Caco-2 (cell line): ENCODE measurements around the gene ESPNL. TPM values are rescaled to one million over a fixed set of nuclear protein-coding genes. Genes with fewer than 3 reads are reported as not detected.
A peak's percentile ranks its signal among the peaks of the same experiment; 100 is the strongest.

Experiments
- BruUV-seq: library from RNA; stranded (reverse); fragments of 400-500 nt; replicated peaks from 2 replicates; lab custom pipeline; 2021; lab: Mats Ljungman, UMichigan
- CTCF ChIA-PET: fragments of 300-600 bp; sonication (Branson Sonifier 250); formaldehyde crosslinking; loops from one replicate; lab custom pipeline; 2022; ENCODE audit warnings: antibody characterized with exemption; lab: Charles Lee
- POLR2A ChIA-PET: fragments of 300-600 bp; sonication (Branson Sonifier 250); formaldehyde crosslinking; loops from one replicate; lab custom pipeline; 2022; ENCODE audit warnings: antibody characterized with exemption; lab: Charles Lee
- DNase-seq, 2 experiments: peaks; one replicate each; pipeline versions ENCODE4 v3.0.0 to v3.0.0-alpha.2; 2020 to 2022
- H3K27me3 ChIP-seq: replicated peaks from 2 replicates; pipeline ENCODE4 v1.6.0; 2011; ENCODE audit warnings: low read length; ENCODE audit not compliant: control insufficient read depth, insufficient read depth
- H3K36me3 ChIP-seq: 2 replicates; pipeline ENCODE4 v1.5.1; 2011; ENCODE audit warnings: low read length; ENCODE audit not compliant: control insufficient read depth, insufficient read depth
- H3K4me1 ChIP-seq: fragments of 250-450 bp; sonication (Bioruptor Pico); 2 replicates; pipeline ENCODE4 v1.5.1; 2020; ENCODE audit warnings: mild to moderate bottlenecking
- H3K4me3 ChIP-seq: 2 replicates; pipeline ENCODE4 v1.5.1; 2011; ENCODE audit warnings: low read depth, mild to moderate bottlenecking, control low read depth, low read length
- H3K9me3 ChIP-seq: fragments of 250-450 bp; sonication (Bioruptor Pico); 2 replicates; pipeline ENCODE4 v1.5.1; 2020; ENCODE audit warnings: mild to moderate bottlenecking, moderate library complexity
- H3K27ac Mint-ChIP-seq: one replicate; pipeline ENCODE4 v1.8.0; 2022; ENCODE audit warnings: mixed read lengths; ENCODE audit not compliant: unreplicated experiment
- H3K27me3 Mint-ChIP-seq: one replicate; pipeline ENCODE4 v1.8.0; 2022; ENCODE audit warnings: mixed read lengths; ENCODE audit not compliant: insufficient read depth, unreplicated experiment
- H3K36me3 Mint-ChIP-seq: one replicate; pipeline ENCODE4 v1.8.0; 2022; ENCODE audit warnings: mild to moderate bottlenecking, mixed read lengths; ENCODE audit not compliant: insufficient read depth, unreplicated experiment
- H3K4me1 Mint-ChIP-seq: one replicate; pipeline ENCODE4 v1.8.0; 2022; ENCODE audit warnings: low read depth, mixed read lengths; ENCODE audit not compliant: unreplicated experiment
- H3K4me3 Mint-ChIP-seq: one replicate; pipeline ENCODE4 v1.8.0; 2022; ENCODE audit warnings: mild to moderate bottlenecking, moderate library complexity, mixed read lengths; ENCODE audit not compliant: unreplicated experiment
- H3K9me3 Mint-ChIP-seq: one replicate; pipeline ENCODE4 v1.8.0; 2022; ENCODE audit warnings: mixed read lengths; ENCODE audit not compliant: unreplicated experiment
- CTCF ChIP-seq, 2 experiments: fragments of 200-600 bp in 1 of 2; IDR thresholded peaks; 1 replicate in 1 of 2; 2 replicates in 1 of 2; pipeline versions ENCODE4 v1.5.1 to v1.8.0; 2011 to 2022; ENCODE audit warnings: antibody characterized with exemption in 1 of 2, control low read depth in 1 of 2, inconsistent platforms in 1 of 2, low read depth in 1 of 2, low read length in 1 of 2, mild to moderate bottlenecking in 1 of 2, moderate library complexity in 1 of 2; ENCODE audit not compliant: insufficient read depth in 1 of 2, severe bottlenecking in 1 of 2, unreplicated experiment in 1 of 2
- intact Hi-C: fragments of 100-400 bp; cut with micrococcal nuclease; formaldehyde crosslinking; loops from one replicate; pipeline ENCODE4 v1.10.0; 2022; ENCODE audit not compliant: unreplicated experiment
- total RNA-seq: library from RNA; stranded (reverse); gene quantifications from 2 replicates; pipeline ENCODE4 v1.2.3, GENCODE V29; 2022

The ESPNL gene
- total RNA-seq, 1 experiment from 2014 or later = not detected

- no peaks in the 10 kb centered on the region for H3K27me3 Mint-ChIP-seq
- H3K27me3 ChIP-seq = no peaks in the 10 kb centered on the region
- intact Hi-C loops = no loop called here
- no peak for TF ChIP-seq CTCF (IDR thresholded peaks at IDR 0.05; ENCODE audit: insufficient read depth in 1 of 2, low read depth in 1 of 2, low read length in 1 of 2, severe bottlenecking in 1 of 2, unreplicated experiment in 1 of 2)
- ChIA-PET POLR2A (no interaction called here), CTCF (interaction anchor here (0.6 kb wide), 1 partner anchor 20 kb away, joined by 7 read pairs; no protein-coding TSS in a partner anchor)
- H3K9me3 ChIP-seq = no peaks in the 10 kb centered on the region
- peak in 1 of 2 experiments; percentile 25 for DNase-seq
- H3K4me3 Mint-ChIP-seq = no peak overlapping the region
- H3K4me1 Mint-ChIP-seq = no peaks in the 10 kb centered on the region
- no peaks in the 10 kb centered on the region for H3K36me3 ChIP-seq
- no peak overlapping the region for H3K4me3 ChIP-seq
- BruUV-seq = no TSS peak
- no peak overlapping the region for H3K27ac Mint-ChIP-seq
- no peaks in the 10 kb centered on the region for H3K36me3 Mint-ChIP-seq
- no peaks in the 10 kb centered on the region for H3K4me1 ChIP-seq
- peaks cover 9% of the 10 kb centered on the region for H3K9me3 Mint-ChIP-seq
These were observed 8.5 kb downstream of the ESPNL start for GRCh38 chr2:238108423-238109183.

- TF ChIP-seq CTCF (IDR thresholded peaks at IDR 0.05; ENCODE audit: insufficient read depth in 1 of 2, low read depth in 1 of 2, low read length in 1 of 2, severe bottlenecking in 1 of 2, unreplicated experiment in 1 of 2) = no peak
- no peaks in the 10 kb centered on the region for H3K9me3 ChIP-seq
- BruUV-seq = no TSS peak
- no peaks in the 10 kb centered on the region for H3K4me1 ChIP-seq
- Mint-ChIP-seq H3K9me3 (peaks cover 9% of the 10 kb centered on the region), H3K4me3 (no peak overlapping the region), H3K4me1 (no peaks in the 10 kb centered on the region), H3K27ac (no peak overlapping the region), H3K36me3 (no peaks in the 10 kb centered on the region), H3K27me3 (peaks cover 4% of the 10 kb centered on the region)
- CTCF ChIA-PET = no interaction called here
- POLR2A ChIA-PET = no interaction called here
- no peaks in the 10 kb centered on the region for H3K36me3 ChIP-seq
- no peak overlapping the region for H3K4me3 ChIP-seq
- no peaks in the 10 kb centered on the region for H3K27me3 ChIP-seq
- intact Hi-C loops = no loop called here
- no peak for DNase-seq
These were observed 13.5 kb downstream of the ESPNL start for GRCh38 chr2:238113611-238114010.

GRCh38 chr2:238114331-238114841 lies 14.2 kb downstream of the ESPNL start:
- intact Hi-C loops = no loop called here
- Mint-ChIP-seq H3K4me3 (no peak overlapping the region), H3K4me1 (no peaks in the 10 kb centered on the region), H3K9me3 (peaks cover 9% of the 10 kb centered on the region), H3K27ac (no peak overlapping the region), H3K36me3 (no peaks in the 10 kb centered on the region), H3K27me3 (peaks cover 4% of the 10 kb centered on the region)
- Histone ChIP-seq H3K27me3 (no peaks in the 10 kb centered on the region), H3K9me3 (no peaks in the 10 kb centered on the region), H3K4me1 (no peaks in the 10 kb centered on the region), H3K36me3 (no peaks in the 10 kb centered on the region), H3K4me3 (no peak overlapping the region)
- POLR2A ChIA-PET = no interaction called here
- DNase-seq = no peak
- no TSS peak for BruUV-seq
- no peak for TF ChIP-seq CTCF (IDR thresholded peaks at IDR 0.05; ENCODE audit: insufficient read depth in 1 of 2, low read depth in 1 of 2, low read length in 1 of 2, severe bottlenecking in 1 of 2, unreplicated experiment in 1 of 2)
- CTCF ChIA-PET = no interaction called here
